HUES48 (cell line): ENCODE results near the gene CEP131.

ENCODE experiments used
- H3K27ac ChIP-seq: one replicate; pipeline ENCODE4 v1.7.0; 2013; ENCODE audit warnings: low read depth, low read length, inconsistent platforms
- H3K27me3 ChIP-seq: 2 replicates; pipeline ENCODE4 v1.6.1; 2013; ENCODE audit warnings: mild to moderate bottlenecking, low read length; ENCODE audit not compliant: control insufficient read depth, insufficient read depth
- H3K36me3 ChIP-seq: 2 replicates; pipeline ENCODE4 v1.6.1; 2013; ENCODE audit warnings: low read length; ENCODE audit not compliant: control insufficient read depth, insufficient read depth
- H3K4me1 ChIP-seq: 2 replicates; pipeline ENCODE4 v1.6.1; 2013; ENCODE audit warnings: mild to moderate bottlenecking, low read length; ENCODE audit not compliant: control insufficient read depth, insufficient read depth
- H3K4me3 ChIP-seq: 2 replicates; pipeline ENCODE4 v1.5.1; 2013; ENCODE audit warnings: mild to moderate bottlenecking, low read depth, low read length
- H3K9ac ChIP-seq: 2 replicates; pipeline ENCODE4 v1.6.1; 2013; ENCODE audit warnings: mild to moderate bottlenecking, low read depth, low read length, moderate library complexity
- H3K9me3 ChIP-seq: 2 replicates; pipeline ENCODE4 v1.6.1; 2013; ENCODE audit warnings: low read length; ENCODE audit not compliant: control insufficient read depth, insufficient read depth

The CEP131 gene

GRCh38 chr17:81244358-81245023 is 21.7 kb upstream of the CEP131 start:
- Histone ChIP-seq H3K27me3 (no peaks in the 10 kb centered on the region), H3K9ac (no peak overlapping the region), H3K9me3 (no peaks in the 10 kb centered on the region), H3K4me3 (no peak overlapping the region), H3K27ac (no peak overlapping the region), H3K36me3 (peaks cover 8% of the 10 kb centered on the region; the same call in 1 of the 2 replicates), H3K4me1 (peaks cover 5% of the 10 kb centered on the region; the same call in 1 of the 2 replicates)

GRCh38 chr17:81243333-81243664 is 20.5 kb upstream of the CEP131 start:
- H3K27me3 ChIP-seq: no peaks in the 10 kb centered on the region
- no peak overlapping the region for H3K9ac ChIP-seq
- no peak overlapping the region for H3K4me3 ChIP-seq
- H3K4me1 ChIP-seq: peaks cover 5% of the 10 kb centered on the region; the same call in 1 of the 2 replicates
- peaks cover 8% of the 10 kb centered on the region; the same call in 1 of the 2 replicates for H3K36me3 ChIP-seq
- no peaks in the 10 kb centered on the region for H3K9me3 ChIP-seq
- no peak overlapping the region for H3K27ac ChIP-seq

GRCh38 chr17:81242421-81243332 is 19.9 kb upstream of the CEP131 start:
- Histone ChIP-seq H3K9ac (no peak overlapping the region), H3K4me1 (peaks cover 9% of the 10 kb centered on the region; the same call in 1 of the 2 replicates)

GRCh38 chr17:81241648-81242420 is 19.1 kb upstream of the CEP131 start:
- H3K9ac ChIP-seq: no peak overlapping the region
- H3K36me3 ChIP-seq: peaks cover 8% of the 10 kb centered on the region; the same call in 1 of the 2 replicates
- no peak overlapping the region for H3K4me3 ChIP-seq
- peaks cover 9% of the 10 kb centered on the region; the same call in 1 of the 2 replicates for H3K4me1 ChIP-seq
- no peaks in the 10 kb centered on the region for H3K9me3 ChIP-seq
- no peaks in the 10 kb centered on the region for H3K27me3 ChIP-seq
- H3K27ac ChIP-seq: no peak overlapping the region

More at GRCh38 chr17:81242421-81243332, 19.9 kb upstream of the CEP131 start:
- H3K27ac ChIP-seq: no peak overlapping the region
- H3K36me3 ChIP-seq: peaks cover 8% of the 10 kb centered on the region; the same call in 1 of the 2 replicates
- H3K9me3 ChIP-seq: no peaks in the 10 kb centered on the region
- no peak overlapping the region for H3K4me3 ChIP-seq
- no peaks in the 10 kb centered on the region for H3K27me3 ChIP-seq

- H3K36me3 ChIP-seq: peaks cover 8% of the 10 kb centered on the region; the same call in 1 of the 2 replicates
- peaks cover 9% of the 10 kb centered on the region; the same call in 1 of the 2 replicates for H3K4me1 ChIP-seq
- no peak overlapping the region for H3K27ac ChIP-seq
- H3K9ac ChIP-seq: no peak overlapping the region
- no peak overlapping the region for H3K4me3 ChIP-seq
- no peaks in the 10 kb centered on the region for H3K27me3 ChIP-seq
- H3K9me3 ChIP-seq: no peaks in the 10 kb centered on the region
Observed at GRCh38 chr17:81241203-81241602, 18.4 kb upstream of the CEP131 start.

- Histone ChIP-seq H3K9ac (no peak overlapping the region), H3K4me1 (peaks cover 9% of the 10 kb centered on the region; the same call in 1 of the 2 replicates), H3K27me3 (no peaks in the 10 kb centered on the region), H3K4me3 (no peak overlapping the region), H3K9me3 (no peaks in the 10 kb centered on the region), H3K27ac (no peak overlapping the region), H3K36me3 (peaks cover 8% of the 10 kb centered on the region; the same call in 1 of the 2 replicates)
Observed at GRCh38 chr17:81240761-81241160, 18.0 kb upstream of the CEP131 start.

- Histone ChIP-seq H3K27ac (peak overlapping the region; percentile 74), H3K27me3 (no peaks in the 10 kb centered on the region), H3K9me3 (no peaks in the 10 kb centered on the region), H3K9ac (peak overlapping the region; percentile 73), H3K36me3 (peaks cover 8% of the 10 kb centered on the region; the same call in 1 of the 2 replicates), H3K4me3 (peak overlapping the region; percentile 78), H3K4me1 (peaks cover 9% of the 10 kb centered on the region; the same call in 1 of the 2 replicates)
Observed at GRCh38 chr17:81239714-81240555, 17.2 kb upstream of the CEP131 start.

GRCh38 chr17:81238815-81239713 is 16.3 kb upstream of the CEP131 start, which contains the start of the genes NDUFAF8 and TEPSIN:
Gene NDUFAF8, plus strand, starts transcription at chr17:81239318. Its CDS starts 46 bp downstream, at chr17:81239364.
Gene TEPSIN, minus strand, starts transcription at chr17:81239055. Its CDS starts 22 bp downstream, at chr17:81239033.
- H3K4me3 ChIP-seq: peak within 1 kb of the TSS; percentile 82
- peak within 1 kb of the TSS; percentile 74 for H3K27ac ChIP-seq
- H3K9ac ChIP-seq: peak within 1 kb of the TSS; percentile 73
- peaks cover 9% of the 10 kb centered on the region; the same call in 1 of the 2 replicates for H3K4me1 ChIP-seq
- peaks cover 8% of the 10 kb centered on the region; the same call in 1 of the 2 replicates for H3K36me3 ChIP-seq
- no peaks in the 10 kb centered on the region for H3K9me3 ChIP-seq
- no peaks in the 10 kb centered on the region for H3K27me3 ChIP-seq

GRCh38 chr17:81238490-81238814 is 15.7 kb upstream of the CEP131 start:
- Histone ChIP-seq H3K4me1 (peaks cover 9% of the 10 kb centered on the region; the same call in 1 of the 2 replicates), H3K27me3 (no peaks in the 10 kb centered on the region), H3K9me3 (no peaks in the 10 kb centered on the region), H3K36me3 (peaks cover 10% of the 10 kb centered on the region), H3K27ac (no peak overlapping the region), H3K9ac (peak overlapping the region; percentile 68; the same call in 1 of the 2 replicates), H3K4me3 (peak overlapping the region; percentile 82)
